Measurements from ENCODE around the gene FAM72C. TPM values are rescaled to one million over a fixed set of nuclear protein-coding genes. Genes with fewer than 3 reads are reported as not detected.
"Not testable (repeated sequence)": the region's sequence is repeated elsewhere in the genome, so short reads cannot be mapped to it uniquely, and the experiment has no call there.

The FAM72C gene
- total and polyA plus RNA-seq, 11 donors, result 0.08 to 0.75 (median 0.22) TPM; not detected in 5

DNA sequence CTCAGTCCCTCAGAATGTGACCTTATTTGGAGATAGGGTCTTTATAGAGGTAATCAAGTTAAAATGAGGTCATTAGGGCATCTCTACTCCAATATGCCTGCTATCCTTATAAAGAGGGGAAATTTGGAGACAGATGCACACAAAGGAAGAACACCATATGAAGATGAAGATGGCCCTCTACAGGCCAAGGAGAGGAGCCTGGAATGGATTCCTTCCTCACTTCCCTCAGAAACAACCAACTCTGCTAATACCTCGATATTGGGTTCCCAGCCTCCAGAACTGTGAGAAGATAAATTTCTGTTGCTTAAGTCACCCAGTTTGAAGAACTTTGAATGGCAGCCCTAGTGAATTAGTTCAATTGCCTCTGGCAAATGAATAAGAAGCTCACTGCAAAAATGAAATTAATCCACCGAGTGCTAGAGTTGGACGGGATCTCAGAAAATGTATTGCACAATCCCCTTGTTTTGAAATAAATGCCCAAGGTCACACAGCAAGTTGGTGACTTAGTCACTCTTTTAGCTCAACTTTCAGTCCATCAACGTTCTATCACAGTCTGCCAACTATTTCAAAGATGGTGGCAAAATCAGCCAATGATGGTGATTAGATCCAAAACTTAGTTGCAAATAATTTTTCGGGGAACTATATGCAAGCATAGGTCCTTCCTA lies 27.1 kb downstream of the FAM72C start:
- whole genome bisulfite sequencing, 4 donors, result no CpG with 5 or more reads among the region's 5 CpGs
- H3K4me1 ChIP-seq; H3K9me3 ChIP-seq; H3K36me3 ChIP-seq; H3K27me3 ChIP-seq; H3K4me3 ChIP-seq; DNase-seq; intact Hi-C loops (cut with DNase I); H3K27ac ChIP-seq: not testable (repeated sequence)
- ATAC-seq, result peak in 2 of 4 donors; percentile 37 to 54

- no CpG with 5 or more reads among the region's 7 CpGs for WGBS, 4 donors
- H3K4me1 ChIP-seq; H3K27ac ChIP-seq; intact Hi-C loops (cut with DNase I); H3K9me3 ChIP-seq; H3K4me3 ChIP-seq; H3K36me3 ChIP-seq; H3K27me3 ChIP-seq; DNase-seq: not testable (repeated sequence)
- peak in 3 of 4 donors; percentile 66 to 89 (median 71) for ATAC-seq
Observed at GRCh38 chr1:143943319-143943978, 28.3 kb downstream of the FAM72C start.

- ATAC-seq; DNase-seq; H3K36me3 ChIP-seq; H3K4me3 ChIP-seq; H3K27ac ChIP-seq; H3K4me1 ChIP-seq; intact Hi-C loops (cut with DNase I); H3K9me3 ChIP-seq; H3K27me3 ChIP-seq: not testable (repeated sequence)
- no CpG with 5 or more reads among the region's 1 CpG for WGBS, 4 donors
Observed at GRCh38 chr1:143942238-143942860, 29.4 kb downstream of the FAM72C start.

DNA sequence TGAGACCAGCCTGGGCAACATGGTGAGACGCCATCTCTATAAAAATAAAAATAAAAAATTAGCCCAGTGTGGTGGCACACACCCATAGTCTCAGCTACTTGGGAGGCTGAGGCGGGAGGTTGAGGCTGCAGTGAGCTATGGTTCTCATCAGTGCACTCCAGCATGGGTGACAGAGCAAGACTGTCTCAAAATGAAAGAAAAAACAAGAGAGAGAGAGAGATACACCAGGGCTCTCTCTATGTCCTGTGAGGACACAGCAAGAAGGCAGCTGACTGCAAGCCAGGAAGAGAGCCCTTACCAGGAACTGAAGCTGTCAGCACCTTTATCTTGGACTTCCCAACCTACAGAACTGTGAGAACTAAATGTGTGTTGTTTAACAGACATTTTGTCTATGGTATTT lies 32.1 kb downstream of the FAM72C start:
- H3K4me3 ChIP-seq; DNase-seq; H3K27me3 ChIP-seq; ATAC-seq; H3K27ac ChIP-seq; H3K9me3 ChIP-seq; intact Hi-C loops (cut with DNase I); H3K36me3 ChIP-seq; H3K4me1 ChIP-seq: not testable (repeated sequence)
- no CpG with 5 or more reads among the region's 2 CpGs for WGBS, 4 donors

DNA sequence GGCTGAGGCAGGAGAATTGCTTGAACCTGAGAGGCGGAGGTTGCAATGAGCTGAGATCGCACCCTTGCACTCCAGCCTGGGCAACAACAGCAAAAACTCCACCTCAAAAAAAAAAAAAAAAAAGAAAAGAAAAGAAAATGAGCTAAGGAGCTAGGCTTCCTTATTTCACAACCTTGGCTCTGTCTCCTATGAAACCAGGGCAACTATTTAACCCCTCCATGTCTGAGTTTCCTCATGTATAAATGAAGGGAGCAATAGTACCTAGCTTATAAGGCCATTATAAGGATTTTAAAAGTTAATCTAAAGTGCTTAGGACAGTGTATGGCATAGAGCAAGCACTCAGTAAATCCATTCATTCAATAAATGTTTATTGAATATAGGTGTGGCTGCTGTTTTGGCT lies 32.9 kb downstream of the FAM72C start:
- H3K27me3 ChIP-seq; H3K36me3 ChIP-seq; H3K4me3 ChIP-seq; H3K4me1 ChIP-seq; DNase-seq; H3K27ac ChIP-seq; intact Hi-C loops (cut with DNase I); H3K9me3 ChIP-seq: not testable (repeated sequence)
- 83% methylated on average over 1 of the region's 2 CpGs; no CpG with 5 or more reads in 3 of the 4 donors for WGBS, 4 donors
- peak in 1 of 4 donors; percentile 33 for ATAC-seq

- WGBS, 4 donors, result 0 to 16% (median 2%) methylated on average over 2 to 4 of the region's 8 CpGs
- TF ChIP-seq, protein P1, sequence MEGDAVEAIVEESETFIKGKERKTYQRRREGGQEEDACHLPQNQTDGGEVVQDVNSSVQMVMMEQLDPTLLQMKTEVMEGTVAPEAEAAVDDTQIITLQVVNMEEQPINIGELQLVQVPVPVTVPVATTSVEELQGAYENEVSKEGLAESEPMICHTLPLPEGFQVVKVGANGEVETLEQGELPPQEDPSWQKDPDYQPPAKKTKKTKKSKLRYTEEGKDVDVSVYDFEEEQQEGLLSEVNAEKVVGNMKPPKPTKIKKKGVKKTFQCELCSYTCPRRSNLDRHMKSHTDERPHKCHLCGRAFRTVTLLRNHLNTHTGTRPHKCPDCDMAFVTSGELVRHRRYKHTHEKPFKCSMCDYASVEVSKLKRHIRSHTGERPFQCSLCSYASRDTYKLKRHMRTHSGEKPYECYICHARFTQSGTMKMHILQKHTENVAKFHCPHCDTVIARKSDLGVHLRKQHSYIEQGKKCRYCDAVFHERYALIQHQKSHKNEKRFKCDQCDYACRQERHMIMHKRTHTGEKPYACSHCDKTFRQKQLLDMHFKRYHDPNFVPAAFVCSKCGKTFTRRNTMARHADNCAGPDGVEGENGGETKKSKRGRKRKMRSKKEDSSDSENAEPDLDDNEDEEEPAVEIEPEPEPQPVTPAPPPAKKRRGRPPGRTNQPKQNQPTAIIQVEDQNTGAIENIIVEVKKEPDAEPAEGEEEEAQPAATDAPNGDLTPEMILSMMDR (IDR thresholded peaks at IDR 0.05), result peak in 11 of 12 donors; percentile 16 to 60 (median 48)
- DNase-seq (peak in 4 of 5 donors; percentile 13 to 47 (median 25)), ATAC-seq (peak in 3 of 4 donors; percentile 65 to 79 (median 71))
- H3K4me1 ChIP-seq; H3K27ac ChIP-seq; H3K36me3 ChIP-seq; intact Hi-C loops (cut with DNase I); H3K27me3 ChIP-seq; H3K9me3 ChIP-seq; H3K4me3 ChIP-seq: not testable (repeated sequence)
Observed at GRCh38 chr1:143936457-143937115, 35.2 kb downstream of the FAM72C start.

DNA sequence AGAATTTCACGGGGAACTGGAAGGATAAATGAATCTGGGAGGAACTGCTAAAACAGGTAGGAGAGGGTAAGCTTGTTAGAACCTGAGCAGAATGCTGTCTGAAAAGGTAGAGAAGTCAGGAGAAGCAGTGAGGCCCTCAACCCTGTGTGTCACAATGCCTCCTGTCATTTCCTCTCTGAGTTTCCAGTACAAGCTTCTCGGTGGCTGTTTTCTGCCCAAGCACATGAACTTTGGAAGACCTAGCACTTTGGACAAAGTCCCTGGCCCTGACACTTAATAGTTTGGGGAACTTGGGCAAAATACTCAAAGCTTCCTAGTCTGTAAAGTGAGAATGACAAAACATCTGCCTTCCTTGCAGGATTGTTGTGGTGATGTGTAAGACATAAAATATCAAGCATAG lies 52.7 kb downstream of the FAM72C start:
- WGBS, 4 donors, result no CpG with 5 or more reads among the region's 2 CpGs
- intact Hi-C loops (cut with DNase I), result not testable (repeated sequence)

DNA sequence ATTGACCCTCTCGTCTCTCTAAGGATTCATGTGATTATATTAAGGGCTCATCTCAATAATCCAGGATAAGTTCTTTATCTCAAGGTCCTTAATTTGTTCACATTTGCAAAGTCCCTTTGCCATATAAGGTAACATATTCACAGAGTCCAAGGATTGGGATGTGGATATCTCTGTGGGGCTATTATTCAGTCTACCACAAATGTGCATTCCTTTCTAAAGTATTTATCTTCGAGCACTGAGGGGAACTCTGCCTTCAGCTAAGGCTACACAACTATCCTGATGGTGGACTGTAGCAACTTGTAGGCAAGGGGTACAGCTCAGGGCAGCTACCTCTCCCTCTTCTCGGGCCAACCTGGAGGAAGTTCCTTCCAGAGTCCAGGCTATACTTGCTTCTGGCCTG lies 53.2 kb downstream of the FAM72C start:
- 41 to 64% methylated on average over 1 of the region's 3 CpGs; no CpG with 5 or more reads in 2 of the 4 donors for WGBS, 4 donors
- not testable (repeated sequence) for H3K27me3 ChIP-seq

More for the DNA sequence above, 52.7 kb downstream of the FAM72C start:
- DNase-seq, H3K9me3 ChIP-seq, H3K36me3 ChIP-seq, H3K27me3 ChIP-seq, H3K4me3 ChIP-seq, H3K27ac ChIP-seq, H3K4me1 ChIP-seq: not testable (repeated sequence)
- peak in 1 of 4 donors; percentile 55 for ATAC-seq

GRCh38 chr1:143913705-143914104 lies 58.1 kb downstream of the FAM72C start:
- ATAC-seq; H3K27ac ChIP-seq; H3K27me3 ChIP-seq; H3K9me3 ChIP-seq; H3K36me3 ChIP-seq; H3K4me1 ChIP-seq; DNase-seq; H3K4me3 ChIP-seq; intact Hi-C loops (cut with DNase I): not testable (repeated sequence)
- WGBS, 4 donors, result 97 to 98% (median 98%) methylated on average over 6 to 7 of the region's 7 CpGs

More for the DNA sequence above, 53.2 kb downstream of the FAM72C start:
- H3K9me3 ChIP-seq; H3K4me1 ChIP-seq; H3K4me3 ChIP-seq; ATAC-seq; DNase-seq; H3K27ac ChIP-seq; H3K36me3 ChIP-seq; intact Hi-C loops (cut with DNase I): not testable (repeated sequence)

Measured in heart left ventricle (tissue), 16 donors.